Mesodermal cell (in vitro differentiated cells): ENCODE results near the gene SPRYD3.
"Not testable (repeated sequence)": the region's sequence is repeated elsewhere in the genome, so short reads cannot be mapped to it uniquely, and the experiment has no call there.

ENCODE experiments used
- H3K27ac ChIP-seq: 2 replicates; pipeline ENCODE4 v1.7.0; 2013; ENCODE audit warnings: mild to moderate bottlenecking, low read depth, low read length, moderate library complexity; ENCODE audit not compliant: severe bottlenecking
- H3K36me3 ChIP-seq: 2 replicates; pipeline ENCODE4 v1.7.1; 2013; ENCODE audit warnings: mild to moderate bottlenecking, low read length, moderate library complexity; ENCODE audit not compliant: control insufficient read depth, insufficient read depth
- H3K4me1 ChIP-seq: one replicate; pipeline ENCODE4 v1.7.1; 2013; ENCODE audit warnings: mild to moderate bottlenecking, low read length; ENCODE audit not compliant: insufficient read depth, control insufficient read depth, poor library complexity, severe bottlenecking
- H3K4me3 ChIP-seq: 2 replicates; pipeline ENCODE4 v1.7.0; 2013; ENCODE audit warnings: low read length, control low read depth, mild to moderate bottlenecking; ENCODE audit not compliant: insufficient read depth, poor library complexity, severe bottlenecking; ENCODE audit errors: extremely low read depth
- H3K9me3 ChIP-seq: 2 replicates; pipeline ENCODE4 v1.7.1; 2013; ENCODE audit warnings: mild to moderate bottlenecking, low read length, moderate library complexity; ENCODE audit not compliant: control insufficient read depth
- WGBS, 2 experiments: methylation state at CpG; one replicate each; pipeline ENCODE4 v1.1.5; 2013; ENCODE audit warnings: missing lambda C conversion rate in 2 of 2; ENCODE audit not compliant: insufficient coverage in 2 of 2; 5-methylcytosine and 5-hydroxymethylcytosine counted together

Gene SPRYD3

GRCh38 chr12:53034459-53034858 lies 44.7 kb downstream of the SPRYD3 start:
- Histone ChIP-seq H3K4me1 (peaks cover 14% of the 10 kb centered on the region), H3K27ac (peak overlapping the region; percentile 33), H3K36me3 (peaks cover 91% of the 10 kb centered on the region), H3K4me3 (no peak overlapping the region), H3K9me3 (no peaks in the 10 kb centered on the region)
- 86 to 94% methylated on average over 3 to 6 of the region's 8 CpGs for WGBS, 2 experiments

- H3K27ac ChIP-seq, result peak overlapping the region; percentile 33
- H3K36me3 ChIP-seq, result peaks cover 91% of the 10 kb centered on the region
- H3K9me3 ChIP-seq, H3K4me3 ChIP-seq: not testable (repeated sequence)
- 80 to 97% methylated on average over 1 to 8 of the region's 10 CpGs for WGBS, 2 experiments
- peaks cover 14% of the 10 kb centered on the region for H3K4me1 ChIP-seq
Measured at GRCh38 chr12:53033832-53034231, 45.4 kb downstream of the SPRYD3 start.

DNA sequence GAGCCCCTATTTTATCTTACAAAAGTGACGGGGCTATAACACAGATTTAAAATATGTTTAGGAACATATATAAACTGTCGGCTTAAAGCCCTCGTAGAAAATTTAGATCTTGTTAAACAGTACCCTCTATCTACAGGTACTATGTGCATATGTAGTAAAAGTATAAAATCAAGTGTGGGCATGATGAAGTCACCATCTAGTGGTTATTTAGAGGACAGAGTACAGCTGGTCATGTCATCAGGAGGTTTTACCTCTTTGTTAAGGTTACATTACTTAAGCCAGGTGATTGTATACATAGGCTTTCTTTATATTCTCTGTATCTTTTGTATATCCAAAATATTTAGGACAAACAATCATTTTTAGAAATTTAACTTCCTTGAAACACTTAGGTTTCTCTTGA lies 47.6 kb downstream of the SPRYD3 start:
- no CpG with 5 or more reads among the region's 3 CpGs for WGBS, 2 experiments
- no peak overlapping the region for H3K27ac ChIP-seq
- H3K36me3 ChIP-seq, result peaks cover 92% of the 10 kb centered on the region
- H3K4me3 ChIP-seq, result no peak overlapping the region
- no peaks in the 10 kb centered on the region for H3K9me3 ChIP-seq
- peaks cover 14% of the 10 kb centered on the region for H3K4me1 ChIP-seq

DNA sequence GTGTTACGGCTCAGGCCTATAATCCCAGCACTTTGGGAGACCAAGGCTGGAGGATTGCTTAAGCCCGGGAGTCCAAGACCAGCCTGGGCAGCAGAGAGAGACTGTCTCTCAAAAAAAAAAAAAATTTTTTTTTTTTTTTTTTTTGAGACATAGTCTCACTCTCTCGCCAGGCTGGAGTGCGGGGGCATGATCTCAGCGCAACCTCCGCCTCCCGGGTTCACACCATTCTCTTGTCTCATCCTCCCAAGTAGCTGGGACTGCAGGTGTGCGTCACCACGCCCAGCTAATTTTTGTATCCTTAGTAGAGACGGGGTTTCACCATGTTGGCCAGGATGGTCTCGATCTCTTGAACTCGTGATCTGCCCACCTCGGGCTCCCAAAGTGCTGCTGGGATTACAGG lies 52.2 kb downstream of the SPRYD3 start:
- H3K36me3 ChIP-seq, result peaks cover 93% of the 10 kb centered on the region
- H3K4me1 ChIP-seq, H3K27ac ChIP-seq, H3K9me3 ChIP-seq, H3K4me3 ChIP-seq: not testable (repeated sequence)
- WGBS, 2 experiments, result 85 to 86% methylated on average over 7 to 9 of the region's 13 CpGs

- peaks cover 90% of the 10 kb centered on the region for H3K36me3 ChIP-seq
- H3K4me3 ChIP-seq, result no peak overlapping the region
- no peaks in the 10 kb centered on the region for H3K4me1 ChIP-seq
- WGBS, 2 experiments, result 100% methylated on average over 1 of the region's 3 CpGs; no CpG with 5 or more reads in 1 of the 2 experiments
- no peaks in the 10 kb centered on the region for H3K9me3 ChIP-seq
- H3K27ac ChIP-seq, result no peak overlapping the region
Measured at GRCh38 chr12:53025250-53025649, 53.9 kb downstream of the SPRYD3 start.

GRCh38 chr12:53014709-53015108 lies 64.5 kb downstream of the SPRYD3 start:
- Histone ChIP-seq H3K9me3 (no peaks in the 10 kb centered on the region), H3K36me3 (peaks cover 94% of the 10 kb centered on the region), H3K4me1 (peaks cover 5% of the 10 kb centered on the region), H3K27ac (no peak overlapping the region), H3K4me3 (no peak overlapping the region)
- 92 to 100% methylated on average over 1 to 2 of the region's 2 CpGs for WGBS, 2 experiments
